Nephron (organoid): ENCODE measurements around the gene TRIM2.

ENCODE experiments used
- H3K27ac Mint-ChIP-seq, 3 experiments: 2 replicates each; pipeline ENCODE4 v1.8.0; 2020; ENCODE audit warnings: mixed read lengths in 3 of 3, mild to moderate bottlenecking in 2 of 3, moderate library complexity in 1 of 3
- H3K27me3 Mint-ChIP-seq: 2 replicates; pipeline ENCODE4 v1.8.0; 2021; ENCODE audit warnings: low read depth, mild to moderate bottlenecking, moderate library complexity, mixed read lengths
- H3K36me3 Mint-ChIP-seq: 2 replicates; pipeline ENCODE4 v1.8.0; 2020; ENCODE audit warnings: low read depth, mixed read lengths
- H3K4me1 Mint-ChIP-seq: 2 replicates; pipeline ENCODE4 v1.8.0; 2020; ENCODE audit warnings: mixed read lengths
- H3K4me3 Mint-ChIP-seq, 3 experiments: 2 replicates each; pipeline ENCODE4 v1.8.0; 2020; ENCODE audit warnings: mild to moderate bottlenecking in 3 of 3, mixed read lengths in 3 of 3, moderate library complexity in 2 of 3
- H3K9me3 Mint-ChIP-seq: 2 replicates; pipeline ENCODE4 v1.8.0; 2020; ENCODE audit warnings: mixed read lengths
- TF ChIP-seq, protein P1 (sequence below), 3 experiments: fragments of 200-600 bp; sonication (generic); IDR thresholded peaks; one replicate each; pipeline ENCODE4 v1.5.0; 2021; ENCODE audit warnings: antibody characterized with exemption in 3 of 3; ENCODE audit not compliant: unreplicated experiment in 3 of 3

Gene TRIM2

DNA sequence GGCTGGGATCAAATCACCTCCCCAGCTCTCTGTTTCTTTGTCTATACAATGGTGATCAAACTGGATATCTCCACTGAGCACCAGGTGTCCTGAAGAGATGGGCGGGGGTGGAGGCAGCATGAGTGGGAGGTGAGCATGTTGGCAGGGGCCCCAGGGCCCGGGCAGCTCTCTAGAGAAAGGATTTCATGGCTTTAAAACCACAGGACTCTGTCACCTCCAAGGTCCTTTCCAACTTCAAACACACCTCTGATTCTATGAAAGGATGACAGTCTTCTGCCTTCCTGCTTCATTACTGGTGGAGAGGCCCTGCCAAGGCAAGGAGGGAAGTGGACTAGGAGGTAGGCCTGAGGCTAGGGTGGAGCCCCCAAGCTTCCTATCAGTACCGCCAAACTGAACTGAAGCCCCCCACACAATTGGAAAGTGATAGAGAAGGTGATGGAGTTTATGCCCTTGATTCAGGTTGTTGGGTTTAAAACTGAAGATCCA lies 38.6 kb downstream of the TRIM2 start:
- Mint-ChIP-seq H3K27ac (peak overlapping the region; percentile 27 to 92 (median 66)), H3K36me3 (peaks cover 48% of the 10 kb centered on the region), H3K27me3 (peaks cover 10% of the 10 kb centered on the region), H3K4me3 (peak overlapping the region in 1 of 3 experiments; percentile 16), H3K4me1 (peaks cover 25% of the 10 kb centered on the region), H3K9me3 (no peaks in the 10 kb centered on the region)
- TF ChIP-seq, protein P1, sequence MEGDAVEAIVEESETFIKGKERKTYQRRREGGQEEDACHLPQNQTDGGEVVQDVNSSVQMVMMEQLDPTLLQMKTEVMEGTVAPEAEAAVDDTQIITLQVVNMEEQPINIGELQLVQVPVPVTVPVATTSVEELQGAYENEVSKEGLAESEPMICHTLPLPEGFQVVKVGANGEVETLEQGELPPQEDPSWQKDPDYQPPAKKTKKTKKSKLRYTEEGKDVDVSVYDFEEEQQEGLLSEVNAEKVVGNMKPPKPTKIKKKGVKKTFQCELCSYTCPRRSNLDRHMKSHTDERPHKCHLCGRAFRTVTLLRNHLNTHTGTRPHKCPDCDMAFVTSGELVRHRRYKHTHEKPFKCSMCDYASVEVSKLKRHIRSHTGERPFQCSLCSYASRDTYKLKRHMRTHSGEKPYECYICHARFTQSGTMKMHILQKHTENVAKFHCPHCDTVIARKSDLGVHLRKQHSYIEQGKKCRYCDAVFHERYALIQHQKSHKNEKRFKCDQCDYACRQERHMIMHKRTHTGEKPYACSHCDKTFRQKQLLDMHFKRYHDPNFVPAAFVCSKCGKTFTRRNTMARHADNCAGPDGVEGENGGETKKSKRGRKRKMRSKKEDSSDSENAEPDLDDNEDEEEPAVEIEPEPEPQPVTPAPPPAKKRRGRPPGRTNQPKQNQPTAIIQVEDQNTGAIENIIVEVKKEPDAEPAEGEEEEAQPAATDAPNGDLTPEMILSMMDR (IDR thresholded peaks at IDR 0.05; ENCODE audit: unreplicated experiment in 3 of 3) = no peak

DNA sequence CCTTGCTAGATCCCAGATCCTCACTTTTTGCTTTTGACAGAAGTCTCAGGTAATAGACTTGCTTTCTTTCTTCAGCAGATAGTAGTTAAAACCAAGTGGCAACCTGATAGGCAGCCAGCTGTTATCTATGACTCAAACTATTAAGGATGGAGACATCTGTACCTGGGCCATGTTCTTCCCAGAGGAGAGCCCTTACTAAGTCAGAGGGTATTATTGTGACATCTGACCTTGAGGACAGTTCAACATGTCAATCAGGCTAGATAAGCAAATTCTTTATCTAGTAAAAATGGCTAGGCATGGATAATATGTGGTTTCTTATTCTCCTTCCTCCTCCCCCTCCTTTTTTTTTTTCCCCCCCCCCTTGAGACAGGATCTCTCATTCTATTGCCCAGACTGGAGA lies 39.2 kb downstream of the TRIM2 start:
- TF ChIP-seq, protein P1 (IDR thresholded peaks at IDR 0.05; ENCODE audit: unreplicated experiment in 3 of 3) = no peak
- Mint-ChIP-seq H3K4me3 (no peak overlapping the region), H3K27ac (peak overlapping the region in 1 of 3 experiments; percentile 92), H3K36me3 (peaks cover 42% of the 10 kb centered on the region), H3K9me3 (no peaks in the 10 kb centered on the region), H3K27me3 (peaks cover 10% of the 10 kb centered on the region), H3K4me1 (peaks cover 25% of the 10 kb centered on the region)

DNA sequence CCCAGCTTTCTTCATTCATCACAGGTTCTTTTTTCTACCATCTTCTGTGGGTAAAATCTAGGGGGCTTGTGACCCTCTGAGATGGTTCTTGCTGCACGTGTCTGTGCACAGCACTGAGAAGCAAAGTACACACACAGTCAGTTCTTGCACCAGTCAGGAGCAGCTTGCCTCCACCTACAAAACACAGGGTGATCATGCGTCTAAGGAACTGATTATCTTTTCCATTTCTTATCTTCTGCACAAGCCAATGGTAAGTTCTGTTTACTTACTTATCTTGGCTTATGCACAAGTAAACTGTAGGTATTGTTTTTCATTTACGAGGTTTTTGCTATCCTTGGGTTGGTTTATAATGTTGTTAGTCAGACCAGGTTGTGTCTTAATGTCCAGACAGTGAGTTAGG lies 40.7 kb downstream of the TRIM2 start:
- Mint-ChIP-seq H3K4me1 (peaks cover 36% of the 10 kb centered on the region), H3K27ac (peak overlapping the region in 2 of 3 experiments; percentile 57 to 73), H3K9me3 (no peaks in the 10 kb centered on the region), H3K27me3 (peaks cover 10% of the 10 kb centered on the region), H3K36me3 (peaks cover 31% of the 10 kb centered on the region), H3K4me3 (no peak overlapping the region)
- TF ChIP-seq, protein P1 (IDR thresholded peaks at IDR 0.05; ENCODE audit: unreplicated experiment in 3 of 3) = no peak

DNA sequence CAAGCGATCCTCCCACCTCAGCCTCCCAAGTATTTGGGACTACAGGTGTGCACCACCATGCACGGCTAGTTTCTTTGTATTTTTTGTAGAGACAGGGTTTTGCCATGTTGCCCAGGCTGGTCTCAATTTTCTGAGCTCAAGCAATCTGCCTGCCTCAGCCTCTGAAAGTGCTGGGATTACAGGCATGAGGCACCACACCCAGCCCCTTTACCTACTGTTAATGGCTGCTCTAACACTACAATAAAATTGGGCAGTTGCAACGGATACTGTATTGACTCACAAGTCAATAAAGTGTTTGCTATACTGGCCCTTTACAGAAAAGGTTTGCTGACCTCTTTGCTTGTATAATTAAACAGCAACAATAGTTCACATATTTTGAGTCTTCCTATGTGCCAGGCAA lies 41.5 kb downstream of the TRIM2 start:
- Mint-ChIP-seq H3K4me1 (peaks cover 41% of the 10 kb centered on the region), H3K9me3 (no peaks in the 10 kb centered on the region), H3K27ac (no peak overlapping the region), H3K36me3 (peaks cover 26% of the 10 kb centered on the region), H3K4me3 (no peak overlapping the region), H3K27me3 (peaks cover 10% of the 10 kb centered on the region)
- TF ChIP-seq, protein P1 (IDR thresholded peaks at IDR 0.05; ENCODE audit: unreplicated experiment in 3 of 3) = no peak

DNA sequence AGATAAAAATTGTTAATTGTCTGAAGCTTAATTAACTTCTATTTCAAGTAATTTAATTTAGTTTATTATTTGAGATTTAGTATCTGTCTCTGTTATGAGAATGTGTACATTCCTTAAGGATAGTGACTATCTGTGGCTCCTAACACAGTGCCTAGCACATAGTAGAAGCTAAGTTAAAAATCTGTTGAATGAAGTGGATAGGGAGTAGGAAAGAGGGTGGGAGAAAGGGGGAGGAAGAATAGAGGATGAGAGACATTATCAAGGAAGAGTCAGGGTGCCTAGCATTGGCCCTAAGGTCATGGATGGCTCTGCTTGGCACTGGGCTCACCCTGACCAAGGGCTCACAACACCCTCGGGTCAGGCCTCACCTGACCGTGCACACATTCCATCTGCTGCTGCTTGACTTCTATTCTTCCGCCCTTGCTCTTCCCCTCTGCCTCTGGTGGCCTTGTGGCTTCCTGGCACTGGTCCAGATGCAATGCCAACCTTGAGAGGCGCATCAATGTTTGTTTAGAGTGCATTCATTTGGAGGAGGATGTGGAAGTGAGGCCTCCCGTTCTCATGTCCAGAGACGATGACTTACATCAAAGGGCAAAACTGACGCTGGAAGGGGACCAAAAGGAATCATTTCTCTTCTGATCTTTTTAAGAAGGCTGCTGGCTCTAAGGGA lies 42.3 kb downstream of the TRIM2 start:
- Mint-ChIP-seq H3K4me1 (peaks cover 40% of the 10 kb centered on the region), H3K4me3 (peak overlapping the region; percentile 20 to 42 (median 23)), H3K27me3 (peaks cover 4% of the 10 kb centered on the region), H3K9me3 (no peaks in the 10 kb centered on the region), H3K36me3 (peaks cover 19% of the 10 kb centered on the region), H3K27ac (peak overlapping the region in 1 of 3 experiments; percentile 72)
- TF ChIP-seq, protein P1 (IDR thresholded peaks at IDR 0.05; ENCODE audit: unreplicated experiment in 3 of 3) = no peak

DNA sequence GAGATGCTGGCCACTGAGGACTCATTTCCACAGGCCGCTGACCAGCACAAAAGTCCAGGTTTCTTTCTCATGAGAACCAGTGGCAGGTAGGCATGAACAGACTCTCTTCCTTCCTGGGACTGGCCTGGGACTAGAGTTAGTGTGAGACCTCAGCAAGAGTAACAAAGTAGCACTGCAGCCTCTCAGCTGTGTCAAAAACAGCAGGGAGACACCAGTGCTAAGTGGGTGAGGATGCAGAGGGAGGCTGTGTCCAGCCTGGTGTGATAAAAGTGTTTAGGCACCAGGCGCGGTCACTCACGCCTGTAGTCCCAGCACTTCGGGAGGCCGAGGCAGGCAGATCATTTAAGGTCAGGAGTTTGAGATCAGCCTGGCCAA lies 42.9 kb downstream of the TRIM2 start:
- H3K27me3 Mint-ChIP-seq = peaks cover 4% of the 10 kb centered on the region
- H3K4me3 Mint-ChIP-seq = peak overlapping the region; percentile 23 to 40 (median 39)
- H3K36me3 Mint-ChIP-seq = peaks cover 17% of the 10 kb centered on the region
- peak overlapping the region in 1 of 3 experiments; percentile 72 for H3K27ac Mint-ChIP-seq
- no peaks in the 10 kb centered on the region for H3K9me3 Mint-ChIP-seq
- H3K4me1 Mint-ChIP-seq = peaks cover 37% of the 10 kb centered on the region
- TF ChIP-seq, protein P1 (IDR thresholded peaks at IDR 0.05; ENCODE audit: unreplicated experiment in 3 of 3) = no peak
